Neural progenitor cell (in vitro differentiated cells): ENCODE data around the gene TMC7. TPM values are rescaled to one million over a fixed set of nuclear protein-coding genes. Genes with fewer than 3 reads are reported as not detected.

Experiments used
- DNase-seq: peaks from one replicate; pipeline ENCODE4 v3.0.0-alpha.2; 2016; ENCODE audit warnings: low spot score
- H2AFZ ChIP-seq: fragments of 200-600 bp; sonication (generic); replicated peaks from 2 replicates; pipeline ENCODE4 v1.6.1; 2016; ENCODE audit warnings: antibody characterized with exemption
- H3F3A ChIP-seq: fragments of 200-600 bp; sonication (generic); 2 replicates; pipeline ENCODE4 v1.6.1; 2016; ENCODE audit warnings: antibody characterized with exemption, low read depth
- H3K27ac ChIP-seq: fragments of 200-600 bp; sonication (generic); 2 replicates; pipeline ENCODE4 v1.5.1; 2016; ENCODE audit warnings: mild to moderate bottlenecking
- H3K27me3 ChIP-seq: fragments of 200-600 bp; sonication (generic); 2 replicates; pipeline ENCODE4 v1.6.1; 2016; ENCODE audit warnings: mild to moderate bottlenecking, moderate library complexity
- H3K36me3 ChIP-seq: fragments of 200-600 bp; sonication (generic); 2 replicates; pipeline ENCODE4 v1.5.1; 2016
- H3K4me1 ChIP-seq: fragments of 200-600 bp; sonication (generic); 2 replicates; pipeline ENCODE4 v1.6.1; 2016; ENCODE audit warnings: mixed run types
- H3K4me2 ChIP-seq: fragments of 200-600 bp; sonication (generic); 2 replicates; pipeline ENCODE4 v1.6.1; 2016
- H3K4me3 ChIP-seq: fragments of 200-600 bp; sonication (generic); 2 replicates; pipeline ENCODE4 v1.5.1; 2016
- H3K79me2 ChIP-seq: fragments of 200-600 bp; sonication (generic); 2 replicates; pipeline ENCODE4 v1.6.1; 2016; ENCODE audit warnings: low read depth
- H3K9ac ChIP-seq: fragments of 200-600 bp; sonication (generic); 2 replicates; pipeline ENCODE4 v1.6.1; 2016
- H3K9me3 ChIP-seq: fragments of 200-600 bp; sonication (generic); 2 replicates; pipeline ENCODE4 v1.5.1; 2016; ENCODE audit warnings: low read depth
- H4K20me1 ChIP-seq: fragments of 200-600 bp; sonication (generic); 2 replicates; pipeline ENCODE4 v1.6.1; 2016; ENCODE audit warnings: low read depth
- H3K27ac Mint-ChIP-seq: 3 replicates; pipeline ENCODE4 v1.8.0; 2021; ENCODE audit warnings: mixed read lengths
- H3K27me3 Mint-ChIP-seq: 2 replicates; pipeline ENCODE4 v1.8.0; 2022; ENCODE audit warnings: low read depth, mild to moderate bottlenecking, inconsistent platforms, moderate library complexity, mixed read lengths; ENCODE audit not compliant: insufficient read depth
- H3K36me3 Mint-ChIP-seq: 3 replicates; pipeline ENCODE4 v1.8.0; 2021; ENCODE audit warnings: mixed read lengths
- H3K4me1 Mint-ChIP-seq: 3 replicates; pipeline ENCODE4 v1.8.0; 2021; ENCODE audit warnings: mixed read lengths
- H3K4me3 Mint-ChIP-seq: 3 replicates; pipeline ENCODE4 v1.8.0; 2021; ENCODE audit warnings: mild to moderate bottlenecking, moderate library complexity, mixed read lengths
- H3K9me3 Mint-ChIP-seq: 3 replicates; pipeline ENCODE4 v1.8.0; 2020; ENCODE audit warnings: mixed read lengths
- EZH2 ChIP-seq: fragments of 200-600 bp; sonication (generic); IDR thresholded peaks from 2 replicates; pipeline ENCODE4 v1.6.1; 2017; ENCODE audit warnings: antibody characterized with exemption, mild to moderate bottlenecking, moderate library complexity
- EZH2phosphoT487 ChIP-seq: fragments of 200-600 bp; sonication (generic); IDR thresholded peaks from 2 replicates; pipeline ENCODE4 v1.6.1; 2017; ENCODE audit warnings: antibody characterized with exemption
- total RNA-seq: library from RNA; depleted of rRNA; stranded (reverse); fragments of >200 nt; gene quantifications from 2 replicates; pipeline ENCODE4 v1.2.3, GENCODE V29; 2015; ENCODE audit warnings: low replicate concordance
- TF ChIP-seq, protein P1 (sequence below): fragments of 200-600 bp; sonication (generic); IDR thresholded peaks from 2 replicates; pipeline ENCODE4 v1.5.1; 2017; ENCODE audit warnings: antibody characterized with exemption, mild to moderate bottlenecking

TMC7 gene
- total RNA-seq, 1 donor from 2014 or later, result 8.2 TPM

DNA sequence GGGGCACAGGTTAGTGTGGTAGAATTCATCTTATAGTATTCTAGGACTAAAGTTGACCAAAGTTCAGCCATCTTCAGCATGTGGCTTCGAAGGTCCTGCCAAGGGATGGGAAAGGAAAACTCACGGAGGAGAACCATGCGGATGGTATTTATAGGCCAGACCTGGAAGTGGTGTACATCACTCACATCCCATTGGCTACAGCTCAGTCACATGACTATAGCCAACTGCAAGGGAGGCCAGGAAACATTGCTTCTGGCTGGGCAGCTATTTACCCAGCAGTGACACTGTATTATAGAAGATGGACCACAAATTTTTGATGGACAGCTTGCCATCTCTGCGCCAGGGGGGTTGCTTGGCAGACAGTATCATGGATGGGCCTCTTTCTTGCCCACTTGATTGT, 48.0 kb downstream of the TMC7 start:
- Histone ChIP-seq H3K27ac (no peak overlapping the region), H3K4me1 (no peaks in the 10 kb centered on the region), H3K4me2 (no peak overlapping the region), H3K27me3 (no peaks in the 10 kb centered on the region), H3K79me2 (no peaks in the 10 kb centered on the region), H2AFZ (no peak overlapping the region), H3F3A (no peaks in the 10 kb centered on the region), H3K36me3 (no peaks in the 10 kb centered on the region), H4K20me1 (no peaks in the 10 kb centered on the region), H3K4me3 (no peak overlapping the region), H3K9me3 (no peaks in the 10 kb centered on the region), H3K9ac (no peak overlapping the region)
- Mint-ChIP-seq H3K4me1 (no peaks in the 10 kb centered on the region), H3K27me3 (peaks cover 2% of the 10 kb centered on the region), H3K27ac (no peak overlapping the region), H3K4me3 (no peak overlapping the region), H3K36me3 (peaks cover 11% of the 10 kb centered on the region), H3K9me3 (peaks cover 3% of the 10 kb centered on the region)
- no peak for DNase-seq
- TF ChIP-seq, protein P1, sequence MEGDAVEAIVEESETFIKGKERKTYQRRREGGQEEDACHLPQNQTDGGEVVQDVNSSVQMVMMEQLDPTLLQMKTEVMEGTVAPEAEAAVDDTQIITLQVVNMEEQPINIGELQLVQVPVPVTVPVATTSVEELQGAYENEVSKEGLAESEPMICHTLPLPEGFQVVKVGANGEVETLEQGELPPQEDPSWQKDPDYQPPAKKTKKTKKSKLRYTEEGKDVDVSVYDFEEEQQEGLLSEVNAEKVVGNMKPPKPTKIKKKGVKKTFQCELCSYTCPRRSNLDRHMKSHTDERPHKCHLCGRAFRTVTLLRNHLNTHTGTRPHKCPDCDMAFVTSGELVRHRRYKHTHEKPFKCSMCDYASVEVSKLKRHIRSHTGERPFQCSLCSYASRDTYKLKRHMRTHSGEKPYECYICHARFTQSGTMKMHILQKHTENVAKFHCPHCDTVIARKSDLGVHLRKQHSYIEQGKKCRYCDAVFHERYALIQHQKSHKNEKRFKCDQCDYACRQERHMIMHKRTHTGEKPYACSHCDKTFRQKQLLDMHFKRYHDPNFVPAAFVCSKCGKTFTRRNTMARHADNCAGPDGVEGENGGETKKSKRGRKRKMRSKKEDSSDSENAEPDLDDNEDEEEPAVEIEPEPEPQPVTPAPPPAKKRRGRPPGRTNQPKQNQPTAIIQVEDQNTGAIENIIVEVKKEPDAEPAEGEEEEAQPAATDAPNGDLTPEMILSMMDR, result no peak
- TF ChIP-seq EZH2phosphoT487, result no peak
- no peak for TF ChIP-seq EZH2

DNA sequence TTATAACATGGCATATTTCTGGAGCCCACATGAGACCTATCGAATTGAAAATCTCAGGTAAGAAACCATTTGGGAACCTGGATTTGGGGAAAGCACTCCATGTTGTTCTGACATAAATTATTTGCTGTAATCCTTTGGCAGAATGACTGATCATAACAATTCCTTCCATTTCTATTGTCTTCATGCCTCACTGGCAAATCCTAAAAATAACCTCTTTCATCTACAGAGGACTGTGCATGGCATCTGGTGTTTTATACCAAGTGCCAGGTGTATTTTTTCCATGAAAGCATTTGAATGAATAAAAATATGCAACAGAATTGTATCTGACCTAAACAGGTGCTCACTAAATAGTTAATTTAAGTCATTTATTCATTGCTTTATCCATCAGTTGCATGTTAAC, 50.0 kb downstream of the TMC7 start:
- H3K4me2 ChIP-seq, result no peak overlapping the region
- H3K4me3 Mint-ChIP-seq, result no peak overlapping the region
- H4K20me1 ChIP-seq, result no peaks in the 10 kb centered on the region
- no peak for DNase-seq
- no peak overlapping the region for H3K27ac ChIP-seq
- H3K36me3 Mint-ChIP-seq, result peaks cover 11% of the 10 kb centered on the region
- H3F3A ChIP-seq, result no peaks in the 10 kb centered on the region
- H3K4me3 ChIP-seq, result no peak overlapping the region
- peaks cover 2% of the 10 kb centered on the region for H3K27me3 Mint-ChIP-seq
- no peaks in the 10 kb centered on the region for H3K27me3 ChIP-seq
- no peak overlapping the region for H2AFZ ChIP-seq
- H3K9me3 Mint-ChIP-seq, result peaks cover 3% of the 10 kb centered on the region
- H3K27ac Mint-ChIP-seq, result no peak overlapping the region
- TF ChIP-seq EZH2phosphoT487 (no peak), EZH2 (no peak)
- no peak overlapping the region for H3K9ac ChIP-seq
- no peaks in the 10 kb centered on the region for H3K36me3 ChIP-seq
- no peaks in the 10 kb centered on the region for H3K4me1 ChIP-seq
- no peaks in the 10 kb centered on the region for H3K79me2 ChIP-seq
- H3K4me1 Mint-ChIP-seq, result no peaks in the 10 kb centered on the region
- no peaks in the 10 kb centered on the region for H3K9me3 ChIP-seq

DNA sequence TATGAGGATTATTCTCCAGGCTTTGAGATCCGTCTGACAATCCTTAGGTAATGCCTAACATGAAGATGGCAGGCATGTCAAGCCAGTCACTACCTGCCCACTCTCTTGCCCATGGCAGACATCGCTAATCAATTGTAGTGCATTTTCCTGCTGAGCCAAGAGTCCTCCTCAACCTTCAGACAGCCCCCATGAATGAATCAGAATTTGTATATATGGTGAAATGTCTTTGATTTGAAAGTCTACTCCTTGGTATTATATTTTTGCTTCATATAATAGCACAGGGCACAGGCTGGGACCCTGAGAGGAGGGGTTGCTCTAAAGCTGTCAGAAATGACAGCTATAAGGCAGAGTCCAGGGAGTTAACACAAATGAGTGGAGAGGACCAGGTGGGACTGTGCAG, 56.7 kb downstream of the TMC7 start:
- no peak for TF ChIP-seq EZH2
- no peak for TF ChIP-seq EZH2phosphoT487
- TF ChIP-seq, protein P1, result no peak
- peaks cover 3% of the 10 kb centered on the region for H3K9me3 Mint-ChIP-seq
- H3K36me3 Mint-ChIP-seq, result peaks cover 18% of the 10 kb centered on the region
- H3K4me1 Mint-ChIP-seq, result peaks cover 2% of the 10 kb centered on the region
- H3K27me3 ChIP-seq, result no peaks in the 10 kb centered on the region
- H3K27ac Mint-ChIP-seq, result no peak overlapping the region
- H2AFZ ChIP-seq, result no peak overlapping the region
- H3K27me3 Mint-ChIP-seq, result peaks cover 2% of the 10 kb centered on the region
- no peak overlapping the region for H3K4me3 ChIP-seq
- H3K9me3 ChIP-seq, result no peaks in the 10 kb centered on the region
- no peak overlapping the region for H3K9ac ChIP-seq
- H3K36me3 ChIP-seq, result no peaks in the 10 kb centered on the region
- no peaks in the 10 kb centered on the region for H3F3A ChIP-seq
- H3K27ac ChIP-seq, result no peak overlapping the region
- H3K4me3 Mint-ChIP-seq, result no peak overlapping the region
- H3K4me1 ChIP-seq, result no peaks in the 10 kb centered on the region
- H3K79me2 ChIP-seq, result no peaks in the 10 kb centered on the region
- DNase-seq, result no peak
- no peak overlapping the region for H3K4me2 ChIP-seq
- H4K20me1 ChIP-seq, result no peaks in the 10 kb centered on the region

DNA sequence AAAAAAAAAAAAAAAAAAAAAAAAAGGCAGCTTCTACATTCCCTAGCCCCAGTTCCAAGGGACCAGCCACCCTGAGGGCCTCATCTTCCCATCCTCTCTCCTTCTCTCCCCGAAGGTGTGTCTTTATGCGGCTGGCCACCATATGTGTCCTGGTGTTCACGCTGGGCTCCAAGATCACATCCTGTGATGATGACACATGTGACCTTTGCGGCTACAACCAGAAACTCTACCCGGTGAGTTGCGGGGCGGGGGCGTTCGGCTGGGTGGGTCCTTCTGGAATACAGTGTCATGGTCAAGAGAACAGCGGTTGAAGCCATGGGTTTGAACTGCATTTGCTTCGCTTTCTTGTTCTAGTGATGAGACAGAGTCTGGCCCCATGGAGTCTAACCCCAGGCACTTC, 61.0 kb downstream of the TMC7 start:
- no peaks in the 10 kb centered on the region for H3K9me3 Mint-ChIP-seq
- peaks cover 17% of the 10 kb centered on the region for H3K36me3 Mint-ChIP-seq
- peaks cover 3% of the 10 kb centered on the region for H3K27me3 Mint-ChIP-seq

More for the DNA sequence above, 61.0 kb downstream of the TMC7 start:
- Histone ChIP-seq H3K27me3 (no peaks in the 10 kb centered on the region), H3K4me2 (no peak overlapping the region), H3K4me1 (no peaks in the 10 kb centered on the region), H3K79me2 (no peaks in the 10 kb centered on the region), H3K27ac (no peak overlapping the region), H3F3A (no peaks in the 10 kb centered on the region), H2AFZ (no peak overlapping the region), H3K9me3 (no peaks in the 10 kb centered on the region), H3K36me3 (no peaks in the 10 kb centered on the region), H3K4me3 (no peak overlapping the region), H4K20me1 (no peaks in the 10 kb centered on the region), H3K9ac (no peak overlapping the region)
- Mint-ChIP-seq H3K4me3 (no peak overlapping the region), H3K27ac (no peak overlapping the region), H3K4me1 (peaks cover 2% of the 10 kb centered on the region)
- TF ChIP-seq EZH2phosphoT487, result no peak
- TF ChIP-seq, protein P1, result no peak
- TF ChIP-seq EZH2, result no peak
- DNase-seq, result no peak
